Measurements from ENCODE around the gene ERVMER34-1. TPM values are rescaled to one million over a fixed set of nuclear protein-coding genes. Genes with fewer than 3 reads are reported as not detected.

The ERVMER34-1 gene
- polyA plus RNA-seq, 1 donor: 4.1 TPM

DNA sequence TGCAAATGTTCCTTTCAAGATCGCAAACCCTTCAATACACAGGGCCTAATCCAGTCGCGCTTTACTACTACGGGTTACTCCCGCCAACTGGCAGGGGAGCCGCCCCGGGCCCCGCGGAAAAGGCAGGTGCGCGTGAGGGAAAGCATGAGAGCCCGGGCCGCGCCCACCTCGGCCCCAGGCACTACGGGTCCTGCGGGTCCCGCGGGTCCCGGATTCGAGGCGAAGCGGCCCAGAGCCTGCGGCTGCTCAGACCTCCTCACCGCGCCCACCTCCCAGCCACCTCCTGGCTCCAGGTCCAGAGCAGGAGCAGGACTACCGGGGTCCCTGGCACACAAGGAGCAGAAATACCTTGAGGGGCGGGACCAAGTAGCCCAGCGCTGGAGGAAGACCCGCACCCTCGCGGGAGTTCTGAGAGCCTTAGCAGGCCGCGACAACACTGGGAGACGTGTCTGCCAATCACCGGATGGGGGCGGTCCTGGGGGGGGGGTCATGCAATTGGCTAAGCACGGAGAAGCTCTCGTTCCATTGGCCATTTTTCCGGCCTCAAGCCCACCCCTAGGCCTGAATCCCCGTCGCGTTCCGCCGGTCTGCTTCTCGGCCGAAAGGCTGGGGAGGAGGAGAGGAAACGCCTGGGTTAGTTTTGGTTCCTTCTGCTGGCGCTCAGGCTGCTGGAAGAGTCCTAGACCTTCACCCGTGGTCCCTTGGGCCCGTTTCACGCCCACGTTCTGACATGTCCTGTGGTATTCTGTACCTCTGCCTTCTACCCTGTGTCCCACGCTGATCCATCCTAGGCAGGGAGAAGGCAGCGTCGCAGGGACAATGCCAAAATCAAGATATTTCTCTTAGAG is 29.0 kb downstream of the ERVMER34-1 start:
- peak; percentile 97 for DNase-seq

DNA sequence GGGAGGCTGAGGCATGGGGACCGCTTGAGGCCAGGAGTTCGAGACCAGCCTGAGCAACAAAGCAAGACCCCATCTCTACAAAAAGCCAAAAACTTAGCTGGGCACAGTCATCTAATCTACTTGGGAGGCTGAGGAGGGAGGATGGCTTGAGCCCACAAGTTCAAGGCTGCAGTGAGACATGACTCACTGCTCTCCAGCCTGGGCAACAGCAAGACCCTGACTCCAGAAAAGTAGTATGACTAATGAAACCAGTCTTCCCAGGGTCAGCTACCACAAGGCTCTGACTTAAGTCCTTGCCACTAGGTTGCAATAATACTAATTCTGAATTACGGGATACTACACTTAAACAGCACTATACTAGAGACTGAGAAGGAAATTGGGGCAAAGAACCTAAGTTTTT is 33.1 kb downstream of the ERVMER34-1 start:
- no peak for DNase-seq

DNA sequence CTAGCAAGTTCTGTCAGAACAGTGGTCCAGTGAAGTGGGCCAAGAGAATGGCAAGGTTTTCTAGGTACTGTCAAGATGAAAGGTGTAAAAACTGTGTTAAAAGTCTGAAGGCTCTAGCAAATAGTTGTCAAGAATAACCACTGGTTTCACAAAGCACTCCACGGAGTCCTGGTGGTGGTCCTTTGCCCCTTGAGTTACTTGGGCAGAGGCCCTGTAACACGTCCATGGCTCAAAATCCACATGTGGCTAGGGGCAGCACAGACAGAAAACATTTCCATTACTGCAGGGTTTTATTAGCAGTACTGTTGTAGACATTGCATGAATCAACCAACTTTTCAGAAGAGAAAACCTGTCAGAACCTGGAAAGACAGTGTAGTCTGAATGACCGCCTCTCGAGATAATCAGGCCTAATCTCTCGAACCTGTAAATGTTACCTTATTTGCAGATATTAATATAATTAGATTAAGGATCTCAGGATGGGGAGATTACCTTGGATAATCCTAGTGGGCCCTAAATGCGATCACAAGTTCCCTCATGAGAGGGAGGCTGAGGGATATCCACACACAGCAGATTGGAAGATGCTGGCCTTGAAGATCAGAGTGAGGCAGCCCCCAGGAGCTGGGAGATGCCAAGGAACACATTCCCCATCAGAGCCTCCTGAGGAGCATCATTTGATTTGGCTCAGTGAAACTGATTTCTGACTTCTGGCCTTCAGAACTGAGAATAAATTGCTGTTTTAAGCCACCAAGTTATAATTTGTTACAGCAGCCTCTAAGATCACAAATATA is 34.7 kb downstream of the ERVMER34-1 start:
- no peak for DNase-seq

DNA sequence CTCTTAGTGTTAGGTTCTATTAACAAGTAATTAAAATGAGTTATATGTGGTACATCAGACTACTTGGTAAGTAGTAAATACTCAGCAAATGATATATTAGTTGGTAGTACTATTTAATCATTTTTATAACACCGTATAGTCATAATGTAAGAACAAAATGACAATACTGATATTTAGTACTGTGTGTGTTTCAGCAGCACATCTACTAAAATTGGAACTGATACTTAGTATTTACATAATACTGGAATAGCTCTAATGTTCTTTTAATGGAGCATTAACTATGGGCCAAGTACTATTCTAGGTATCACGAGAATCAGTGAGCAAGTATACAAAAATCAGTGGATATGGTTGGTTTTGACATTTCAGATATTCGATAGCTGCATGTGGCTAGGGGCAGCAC is 35.3 kb downstream of the ERVMER34-1 start:
- no peak for DNase-seq

GRCh38 chr4:52715255-52715897 is 35.8 kb downstream of the ERVMER34-1 start:
- no peak for DNase-seq

DNA sequence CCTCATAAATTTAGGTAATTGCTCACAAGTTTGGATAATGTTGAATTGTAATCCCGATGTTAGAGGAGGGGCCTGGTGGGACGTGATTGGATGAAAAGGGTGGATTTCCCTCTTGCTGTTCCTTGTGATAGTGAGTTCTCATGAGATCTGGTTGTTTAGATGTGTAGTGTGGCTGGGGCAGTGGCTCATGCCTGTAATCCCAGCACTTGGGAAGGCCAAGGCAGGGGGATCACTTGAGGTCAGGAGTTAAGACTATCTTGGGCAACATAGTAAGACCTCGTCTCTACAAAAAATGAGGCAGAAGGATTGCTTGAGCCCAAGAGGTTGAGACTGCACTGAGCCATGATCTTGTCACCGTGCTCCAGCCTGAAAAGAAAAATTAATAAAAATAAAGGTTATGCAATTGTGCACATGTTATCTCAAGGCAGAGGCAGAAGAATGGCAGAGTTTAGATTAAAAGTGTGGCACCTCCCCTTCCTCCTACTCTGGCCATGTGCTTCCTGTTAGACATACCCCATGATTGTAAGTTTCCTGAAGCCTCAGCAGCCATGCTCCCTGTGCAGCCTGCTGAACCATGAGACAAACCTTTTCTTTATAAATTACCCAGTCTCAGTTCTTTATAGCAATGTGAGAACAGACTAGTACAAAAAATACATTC is 36.5 kb downstream of the ERVMER34-1 start:
- DNase-seq: no peak

DNA sequence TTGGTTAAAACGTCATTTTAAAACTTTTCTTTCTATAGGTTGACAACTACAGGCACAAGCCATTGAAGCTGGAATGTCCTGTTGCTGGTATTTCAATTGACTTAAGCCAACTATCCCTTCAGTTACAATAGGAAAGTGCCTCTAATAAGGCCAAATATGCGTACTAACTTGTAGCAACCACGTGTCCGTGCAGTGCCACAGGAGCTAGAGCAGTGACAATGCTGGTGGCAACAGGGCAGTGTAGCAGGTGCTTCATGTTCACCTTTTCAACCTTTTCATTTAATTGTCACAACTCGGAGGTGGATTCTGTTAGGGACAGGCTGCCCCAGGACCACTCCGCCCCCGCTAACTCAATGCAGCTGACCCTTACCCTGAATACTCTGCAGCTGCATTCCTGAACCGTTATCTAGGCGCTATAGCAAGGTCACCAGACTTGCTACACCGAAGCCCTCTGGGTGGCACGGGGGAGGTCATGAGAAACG is 37.7 kb downstream of the ERVMER34-1 start:
- DNase-seq: no peak

GRCh38 chr4:52712251-52713130 is 38.7 kb downstream of the ERVMER34-1 start:
- DNase-seq: peak; percentile 95

DNA sequence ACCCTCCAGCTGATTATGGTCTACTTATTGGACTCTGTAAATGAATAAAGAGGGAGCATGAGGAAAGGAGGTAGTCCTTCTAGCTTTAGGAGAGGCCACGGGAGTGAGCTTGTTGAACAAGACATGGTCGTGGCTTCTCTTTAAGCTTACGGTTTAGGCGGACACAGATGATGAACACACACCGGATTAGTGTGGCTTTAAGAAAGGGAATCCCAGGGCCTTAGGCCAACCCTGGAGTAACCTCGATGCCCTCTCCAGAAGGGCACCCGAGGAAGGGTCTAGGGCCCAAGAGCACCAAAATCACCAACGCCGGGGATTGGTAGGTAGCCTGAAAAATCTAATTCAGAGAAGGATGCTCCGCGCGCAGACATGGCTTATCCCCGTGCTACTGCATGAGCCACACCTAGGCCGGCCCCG is 39.4 kb downstream of the ERVMER34-1 start:
- DNase-seq: no peak

DNA sequence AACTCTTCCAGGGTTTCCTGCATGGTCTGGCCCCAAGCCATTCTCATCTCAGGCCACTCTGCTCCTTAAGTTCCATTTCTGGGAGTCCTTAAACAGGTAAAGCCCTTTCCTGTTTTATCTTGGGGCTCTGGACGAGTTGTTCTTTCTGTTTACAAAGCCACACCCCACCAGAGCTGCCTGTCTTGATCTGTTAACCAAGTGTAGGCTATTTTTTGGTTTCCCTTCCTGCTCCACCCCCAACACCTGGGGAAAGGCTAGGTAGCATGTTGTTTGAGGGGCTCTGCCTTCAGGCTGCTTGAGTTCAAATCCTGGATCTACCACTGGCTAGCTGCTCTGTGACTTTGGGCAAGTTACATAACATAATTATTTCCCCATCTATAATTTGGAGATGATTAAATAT is 40.0 kb downstream of the ERVMER34-1 start:
- DNase-seq: no peak

DNA sequence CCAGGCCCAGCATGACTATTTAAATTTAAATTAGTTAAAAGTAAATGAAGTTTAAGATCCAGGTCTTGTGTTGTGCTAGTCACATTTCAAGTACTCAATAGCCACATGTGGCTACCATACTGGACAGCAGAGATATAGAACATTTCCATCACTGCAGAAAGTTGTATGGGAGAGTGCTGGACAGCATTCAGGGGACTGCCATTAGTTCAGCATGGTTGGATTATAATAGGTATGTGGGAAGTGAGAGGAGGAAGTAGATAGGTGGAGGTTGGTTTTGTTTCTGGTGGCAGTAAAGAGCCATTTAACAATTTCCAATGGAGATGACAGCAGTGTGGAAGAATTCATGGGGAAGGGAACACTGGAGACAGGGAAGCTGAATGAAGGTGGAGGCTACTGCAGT is 42.1 kb downstream of the ERVMER34-1 start:
- no peak for DNase-seq

DNA sequence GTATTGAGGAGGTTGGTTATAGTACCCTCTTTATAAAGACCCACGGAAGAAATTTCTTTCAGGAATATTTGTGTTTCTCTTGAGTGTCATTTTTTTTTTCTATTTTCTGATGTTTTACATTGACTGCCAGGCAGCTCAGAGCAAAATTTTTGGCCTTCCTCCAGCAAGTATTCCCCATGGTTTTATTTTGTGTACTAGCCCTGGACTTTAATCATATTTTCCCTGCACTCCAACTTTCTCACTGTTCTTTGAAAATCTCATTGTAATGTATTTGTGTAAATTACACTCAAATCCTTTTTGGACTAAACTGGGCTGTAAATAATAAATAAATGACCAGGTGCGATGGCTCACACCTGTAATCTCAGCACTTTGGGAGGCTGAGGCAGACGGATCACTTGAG is 46.6 kb downstream of the ERVMER34-1 start:
- no peak for DNase-seq

- no peak for DNase-seq
These were observed 47.1 kb downstream of the ERVMER34-1 start for GRCh38 chr4:52704133-52704532.

DNA sequence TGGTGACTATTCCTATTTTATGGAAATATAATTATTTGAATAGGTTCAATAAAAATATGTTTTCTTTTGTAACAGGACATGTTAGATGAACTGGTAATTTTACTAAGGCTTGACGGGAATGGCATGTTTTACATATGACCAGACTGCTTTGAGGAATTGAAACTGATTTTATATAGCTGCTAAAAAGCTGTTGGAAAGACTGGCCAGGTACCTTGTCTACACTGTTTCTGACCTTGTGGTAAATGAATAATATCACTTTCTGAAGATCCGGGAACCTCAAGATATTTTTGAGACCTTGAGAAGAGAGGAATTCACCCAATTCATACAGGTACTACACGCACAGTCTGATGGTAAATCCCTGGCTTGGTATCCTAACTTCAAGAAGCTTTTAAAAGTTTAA is 50.0 kb downstream of the ERVMER34-1 start:
- DNase-seq: no peak

DNA sequence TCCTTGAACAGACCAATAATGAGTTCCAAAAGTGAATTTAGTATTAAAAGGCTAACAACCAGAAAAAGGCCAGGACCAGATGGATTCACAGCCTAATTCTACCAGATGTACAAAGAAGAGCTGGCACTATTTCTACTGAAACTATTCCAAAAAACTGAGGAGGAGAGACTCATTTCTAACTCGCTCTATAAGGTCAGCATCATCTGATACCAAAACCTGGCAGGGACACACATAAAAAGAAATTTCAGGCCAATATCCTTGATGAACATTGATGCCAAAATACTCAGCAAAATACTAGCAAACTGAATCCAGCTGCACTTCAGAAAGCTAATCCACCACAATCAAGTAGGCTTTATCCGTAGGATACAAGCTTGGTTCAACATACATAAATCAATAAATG is 56.3 kb downstream of the ERVMER34-1 start:
- no peak for DNase-seq

GRCh38 chr4:52693492-52693891 is 57.7 kb downstream of the ERVMER34-1 start:
- DNase-seq: no peak

Other genes starting within 250 kb of the ERVMER34-1 start
- gene USP46, start 92.1 kb downstream of the ERVMER34-1 start, polyA plus RNA-seq (ENCODE audit: insufficient read length): 35.0 TPM
- 40.5 TPM for gene RASL11B, start 110.9 kb upstream of the ERVMER34-1 start, polyA plus RNA-seq (ENCODE audit: insufficient read length)

All from left kidney (tissue), 2 donors.